Endodermal cell (in vitro differentiated cells): ENCODE data around the gene SPNS2. TPM values are rescaled to one million over a fixed set of nuclear protein-coding genes. Genes with fewer than 3 reads are reported as not detected.
A peak's percentile ranks its signal among the peaks of the same experiment; 100 is the strongest.

ENCODE experiments used
- DNase-seq: peaks from one replicate; pipeline ENCODE4 v3.0.0-alpha.2; 2017
- H3K27ac ChIP-seq: 2 replicates; pipeline ENCODE4 v1.5.1; 2013; ENCODE audit warnings: mild to moderate bottlenecking, low read depth, low read length, moderate library complexity
- H3K27me3 ChIP-seq: 2 replicates; pipeline ENCODE4 v1.6.1; 2013; ENCODE audit warnings: mild to moderate bottlenecking, low read length, moderate library complexity; ENCODE audit not compliant: insufficient read depth, control insufficient read depth, poor library complexity, severe bottlenecking
- H3K36me3 ChIP-seq: 2 replicates; pipeline ENCODE4 v1.7.0; 2013; ENCODE audit warnings: mild to moderate bottlenecking, low read length, moderate library complexity; ENCODE audit not compliant: control insufficient read depth, insufficient read depth
- H3K4me1 ChIP-seq: one replicate; pipeline ENCODE4 v1.7.0; 2013; ENCODE audit warnings: low read length; ENCODE audit not compliant: control insufficient read depth, insufficient read depth
- H3K4me3 ChIP-seq: 2 replicates; pipeline ENCODE4 v1.5.1; 2013; ENCODE audit warnings: mild to moderate bottlenecking, low read length, moderate library complexity
- H3K9ac ChIP-seq: 2 replicates; pipeline ENCODE4 v1.6.1; 2013; ENCODE audit warnings: mild to moderate bottlenecking, low read length, moderate library complexity; ENCODE audit not compliant: poor library complexity, severe bottlenecking; ENCODE audit errors: extremely low read depth
- H3K9me3 ChIP-seq: 2 replicates; pipeline ENCODE4 v1.6.1; 2013; ENCODE audit warnings: mild to moderate bottlenecking, low read length, moderate library complexity; ENCODE audit not compliant: control insufficient read depth
- H3K27ac Mint-ChIP-seq: 2 replicates; pipeline ENCODE4 v1.8.0; 2020; ENCODE audit warnings: mixed read lengths
- H3K27me3 Mint-ChIP-seq: 2 replicates; pipeline ENCODE4 v1.8.0; 2021; ENCODE audit warnings: mild to moderate bottlenecking, mixed read lengths; ENCODE audit not compliant: insufficient read depth
- H3K36me3 Mint-ChIP-seq: 2 replicates; pipeline ENCODE4 v1.8.0; 2020; ENCODE audit warnings: low read depth, mixed read lengths
- H3K4me1 Mint-ChIP-seq: 2 replicates; pipeline ENCODE4 v1.8.0; 2020; ENCODE audit warnings: mixed read lengths
- H3K4me3 Mint-ChIP-seq: 2 replicates; pipeline ENCODE4 v1.8.0; 2020; ENCODE audit warnings: mild to moderate bottlenecking, moderate library complexity, mixed read lengths
- H3K9me3 Mint-ChIP-seq: 2 replicates; pipeline ENCODE4 v1.8.0; 2020; ENCODE audit warnings: mild to moderate bottlenecking, mixed read lengths
- WGBS, 2 experiments: methylation state at CpG; one replicate each; pipeline versions ENCODE4 v1.1.5 to v1.1.7; 2013; ENCODE audit warnings: missing lambda C conversion rate in 2 of 2, mixed read lengths in 1 of 2; ENCODE audit not compliant: insufficient coverage in 1 of 2, insufficient read length in 1 of 2; 5-methylcytosine and 5-hydroxymethylcytosine counted together
- total RNA-seq, 2 donors: library from RNA; stranded (reverse); fragmentation: NEBNext Ultra II Directional in 1 of 2; extraction: Animal tissue kit (Norgen Biotek cat#: 25700) in 1 of 2; gene quantifications; 2 replicates in 1 of 2; 3 replicates in 1 of 2; pipeline ENCODE4 v1.2.1, GENCODE V29; 2021
- TF ChIP-seq, protein P1 (sequence below): fragments of 200-600 bp; sonication (generic); conservative IDR thresholded peaks from 2 replicates; pipeline ENCODE4 v1.5.0; 2021; ENCODE audit warnings: antibody characterized with exemption, mild to moderate bottlenecking

Gene SPNS2
- total RNA-seq, 2 donors from 2014 or later = 0.09 TPM; not detected in 1

DNA sequence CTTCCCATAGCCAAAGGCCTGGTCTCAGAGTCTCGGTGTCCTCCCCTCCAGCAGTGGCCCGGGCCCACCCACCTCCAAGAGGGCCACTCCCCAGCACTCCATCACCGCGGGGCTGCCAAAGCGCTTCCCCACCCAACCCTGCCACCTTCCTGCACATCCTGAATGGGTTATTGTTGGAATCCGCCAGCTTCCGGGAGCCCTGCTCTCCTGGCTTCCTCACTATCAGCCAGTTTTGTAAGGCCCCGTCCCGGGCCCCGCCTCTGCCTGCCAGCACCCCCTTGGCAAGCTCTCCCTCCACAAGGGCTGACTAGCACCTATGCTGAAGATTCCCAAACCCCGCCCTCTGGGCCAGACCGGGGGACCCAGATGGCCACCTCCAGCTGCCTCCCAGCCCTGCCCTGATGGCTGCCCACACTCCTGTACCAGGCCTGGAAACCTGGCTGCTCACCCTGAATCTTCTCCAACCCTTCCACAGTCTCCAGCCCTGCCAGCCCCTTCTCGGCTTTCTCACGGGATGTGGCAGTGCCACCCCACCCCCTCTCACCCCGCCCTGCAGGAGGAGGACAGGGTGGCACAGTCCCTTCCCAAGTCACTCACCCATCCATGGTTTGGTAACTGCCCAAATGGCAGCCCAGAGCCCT lies 42.1 kb downstream of the SPNS2 start:
- Histone ChIP-seq H3K27ac (no peak overlapping the region), H3K27me3 (no peaks in the 10 kb centered on the region), H3K36me3 (peaks cover 23% of the 10 kb centered on the region), H3K9me3 (no peaks in the 10 kb centered on the region), H3K9ac (no peak overlapping the region), H3K4me3 (no peak overlapping the region), H3K4me1 (no peaks in the 10 kb centered on the region)
- Mint-ChIP-seq H3K4me1 (no peaks in the 10 kb centered on the region), H3K36me3 (peaks cover 32% of the 10 kb centered on the region), H3K4me3 (no peak overlapping the region), H3K27me3 (no peaks in the 10 kb centered on the region), H3K9me3 (no peaks in the 10 kb centered on the region), H3K27ac (no peak overlapping the region)
- WGBS, 2 experiments = 93 to 94% methylated on average over 9 to 15 of the region's 15 CpGs
- DNase-seq = no peak
- TF ChIP-seq, protein P1, sequence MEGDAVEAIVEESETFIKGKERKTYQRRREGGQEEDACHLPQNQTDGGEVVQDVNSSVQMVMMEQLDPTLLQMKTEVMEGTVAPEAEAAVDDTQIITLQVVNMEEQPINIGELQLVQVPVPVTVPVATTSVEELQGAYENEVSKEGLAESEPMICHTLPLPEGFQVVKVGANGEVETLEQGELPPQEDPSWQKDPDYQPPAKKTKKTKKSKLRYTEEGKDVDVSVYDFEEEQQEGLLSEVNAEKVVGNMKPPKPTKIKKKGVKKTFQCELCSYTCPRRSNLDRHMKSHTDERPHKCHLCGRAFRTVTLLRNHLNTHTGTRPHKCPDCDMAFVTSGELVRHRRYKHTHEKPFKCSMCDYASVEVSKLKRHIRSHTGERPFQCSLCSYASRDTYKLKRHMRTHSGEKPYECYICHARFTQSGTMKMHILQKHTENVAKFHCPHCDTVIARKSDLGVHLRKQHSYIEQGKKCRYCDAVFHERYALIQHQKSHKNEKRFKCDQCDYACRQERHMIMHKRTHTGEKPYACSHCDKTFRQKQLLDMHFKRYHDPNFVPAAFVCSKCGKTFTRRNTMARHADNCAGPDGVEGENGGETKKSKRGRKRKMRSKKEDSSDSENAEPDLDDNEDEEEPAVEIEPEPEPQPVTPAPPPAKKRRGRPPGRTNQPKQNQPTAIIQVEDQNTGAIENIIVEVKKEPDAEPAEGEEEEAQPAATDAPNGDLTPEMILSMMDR = no peak

DNA sequence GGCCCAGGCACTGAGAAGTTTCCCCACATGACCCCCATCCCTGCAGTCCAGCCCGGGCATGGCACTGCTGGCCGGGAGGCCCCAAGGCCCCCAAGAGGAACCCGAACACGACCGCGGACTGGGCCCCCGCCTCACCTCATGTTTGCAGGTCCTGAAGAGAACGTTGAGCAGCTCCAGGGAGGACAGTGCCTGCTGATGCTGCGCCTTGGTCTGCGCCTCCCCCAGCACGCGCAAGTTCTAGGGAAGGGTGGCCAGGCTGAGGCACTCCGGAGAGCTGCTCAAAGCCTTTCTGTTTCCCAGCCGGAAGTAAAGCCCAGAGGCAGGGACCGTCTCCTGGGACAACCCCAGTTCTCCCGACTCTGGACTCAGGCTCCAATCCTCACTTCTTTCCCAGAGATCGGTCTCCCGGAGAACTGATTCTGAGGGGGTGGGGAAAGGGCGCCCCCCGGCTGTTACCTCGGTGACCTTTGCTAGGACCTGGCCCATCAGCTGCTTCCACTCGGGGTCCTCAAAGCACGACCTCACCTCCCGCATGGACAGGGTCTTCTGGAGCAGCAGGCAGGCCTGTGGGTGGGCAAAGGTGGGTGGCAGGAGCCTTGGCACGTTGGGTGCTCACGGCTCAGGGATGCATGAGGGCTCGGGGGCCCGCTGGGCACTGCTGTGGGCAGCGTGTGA lies 42.8 kb downstream of the SPNS2 start:
- Mint-ChIP-seq H3K4me3 (no peak overlapping the region), H3K36me3 (peaks cover 34% of the 10 kb centered on the region), H3K4me1 (no peaks in the 10 kb centered on the region), H3K9me3 (no peaks in the 10 kb centered on the region), H3K27ac (no peak overlapping the region), H3K27me3 (no peaks in the 10 kb centered on the region)
- no peak overlapping the region for H3K4me3 ChIP-seq
- H3K9ac ChIP-seq = no peak overlapping the region
- no peak for DNase-seq
- no peaks in the 10 kb centered on the region for H3K9me3 ChIP-seq
- no peaks in the 10 kb centered on the region for H3K27me3 ChIP-seq
- no peaks in the 10 kb centered on the region for H3K4me1 ChIP-seq
- peaks cover 23% of the 10 kb centered on the region for H3K36me3 ChIP-seq
- no peak overlapping the region for H3K27ac ChIP-seq
- 94 to 97% methylated on average over 14 to 29 of the region's 29 CpGs for WGBS, 2 experiments
- TF ChIP-seq, protein P1 = peak; percentile 14

DNA sequence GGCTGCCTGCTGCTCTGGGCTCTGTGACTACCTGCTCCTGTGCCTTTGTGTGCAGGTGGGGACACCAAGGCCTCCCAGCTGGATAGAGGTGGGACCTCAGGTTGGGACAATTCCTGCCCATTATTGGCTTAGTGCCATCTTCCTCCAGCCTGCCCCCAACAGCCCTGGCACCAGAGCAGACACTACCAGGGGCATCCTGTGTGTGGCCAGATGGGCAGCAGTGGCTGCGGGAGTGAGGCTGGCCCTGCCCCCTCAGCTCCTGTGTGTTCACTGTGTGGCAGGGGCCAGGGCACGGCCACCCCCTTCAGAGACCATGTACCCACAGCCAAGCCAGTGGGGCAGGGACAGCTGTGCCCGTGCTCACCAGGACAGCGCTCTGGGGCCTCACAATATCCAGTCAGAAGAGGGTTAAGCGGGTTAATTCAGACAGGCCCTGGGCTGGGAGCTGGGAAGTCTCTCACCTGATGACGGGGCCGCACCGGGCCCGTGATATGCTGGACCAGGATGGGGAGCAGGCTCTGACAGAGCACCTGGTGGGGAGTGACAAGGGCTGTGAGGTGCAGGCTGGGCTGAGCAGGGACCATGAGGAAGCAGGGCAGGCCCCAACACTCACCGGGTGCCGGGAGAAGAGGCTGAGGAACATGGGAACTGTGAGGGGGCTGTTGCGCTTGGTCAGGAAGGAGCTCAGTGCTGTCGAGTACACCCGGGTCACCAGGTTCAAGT lies 43.5 kb downstream of the SPNS2 start:
- Mint-ChIP-seq H3K4me3 (no peak overlapping the region), H3K9me3 (no peaks in the 10 kb centered on the region), H3K4me1 (no peaks in the 10 kb centered on the region), H3K36me3 (peaks cover 40% of the 10 kb centered on the region), H3K27me3 (no peaks in the 10 kb centered on the region), H3K27ac (no peak overlapping the region)
- TF ChIP-seq, protein P1 = no peak
- Histone ChIP-seq H3K4me3 (no peak overlapping the region), H3K27me3 (no peaks in the 10 kb centered on the region), H3K36me3 (peaks cover 23% of the 10 kb centered on the region), H3K9me3 (no peaks in the 10 kb centered on the region), H3K4me1 (no peaks in the 10 kb centered on the region), H3K27ac (no peak overlapping the region), H3K9ac (no peak overlapping the region)
- no peak for DNase-seq
- 95 to 98% methylated on average over 14 of the region's 14 CpGs for WGBS, 2 experiments
